Activated CD4-positive, alpha-beta T cell treated with anti-CD3 and anti-CD28 coated beads for 36 hours (primary cell): ENCODE data around the gene ADAMTS17. TPM values are rescaled to one million over a fixed set of nuclear protein-coding genes. Genes with fewer than 3 reads are reported as not detected.

Experiments
- ATAC-seq: fragments of 200-7000 bp; cut with Tn5 transposase; one replicate; pipeline ENCODE4 v1.10.0; 2021; ENCODE audit warnings: mild to moderate bottlenecking, moderate library complexity
- CTCF ChIA-PET: fragments of 350-600 bp; sonication (Branson Sonifier 250); formaldehyde crosslinking; loops from one replicate; lab custom pipeline; 2021; ENCODE audit warnings: antibody characterized with exemption; lab: Charles Lee
- POLR2A ChIA-PET: fragments of 350-600 bp; sonication (Branson Sonifier 250); formaldehyde crosslinking; loops from one replicate; lab custom pipeline; 2021; ENCODE audit warnings: antibody characterized with exemption, inconsistent platforms; lab: Charles Lee
- DNase-seq: peaks from one replicate; pipeline ENCODE4 v3.0.0-alpha.2; 2020
- H3K27ac Mint-ChIP-seq: one replicate; pipeline ENCODE4 v1.8.0; 2021; ENCODE audit warnings: mixed read lengths
- H3K27me3 Mint-ChIP-seq: one replicate; pipeline ENCODE4 v1.8.0; 2021; ENCODE audit warnings: mixed read lengths
- H3K36me3 Mint-ChIP-seq: one replicate; pipeline ENCODE4 v1.8.0; 2021; ENCODE audit warnings: low read depth, mixed read lengths
- H3K4me1 Mint-ChIP-seq: one replicate; pipeline ENCODE4 v1.8.0; 2021; ENCODE audit warnings: mixed read lengths
- H3K4me3 Mint-ChIP-seq: one replicate; pipeline ENCODE4 v1.8.0; 2021; ENCODE audit warnings: mild to moderate bottlenecking, moderate library complexity, mixed read lengths
- H3K9me3 Mint-ChIP-seq: one replicate; pipeline ENCODE4 v1.8.0; 2021; ENCODE audit warnings: low read depth, mixed read lengths
- intact Hi-C, 2 experiments: fragments of 100-400 bp; cut with DNase I in 1 of 2; cut with micrococcal nuclease in 1 of 2; formaldehyde crosslinking; loops; one replicate each; pipeline versions ENCODE4 v1.14.2 to v1.15.1; 2022 to 2024; cut with DNase I, micrococcal nuclease
- total RNA-seq, 2 experiments: library from RNA; stranded (reverse); gene quantifications; one replicate each; pipeline ENCODE4 v1.2.3, GENCODE V29; 2021

The ADAMTS17 gene
- total RNA-seq, 2 experiments from 2014 or later: 0.49 to 0.57 TPM

- intact Hi-C loops: loop anchor here in 1 of 2 experiments (10.0 kb wide), 1 partner anchor 219 kb away; no protein-coding TSS in a partner anchor
- ChIA-PET POLR2A (no interaction called here), CTCF (interaction anchor here (0.7 kb wide), 1 partner anchor 908 kb away, joined by 3 read pairs; no protein-coding TSS in a partner anchor)
- ATAC-seq (no peak), DNase-seq (no peak)
- Mint-ChIP-seq H3K27ac (no peak overlapping the region), H3K4me1 (peaks cover 33% of the 10 kb centered on the region), H3K27me3 (no peaks in the 10 kb centered on the region), H3K36me3 (peaks cover 11% of the 10 kb centered on the region), H3K4me3 (no peak overlapping the region), H3K9me3 (peaks cover 7% of the 10 kb centered on the region)
These were observed 226.1 kb downstream of the ADAMTS17 start for GRCh38 chr15:100115711-100116090.

GRCh38 chr15:100115066-100115710 lies 226.6 kb downstream of the ADAMTS17 start:
- peaks cover 38% of the 10 kb centered on the region for H3K4me1 Mint-ChIP-seq
- no peak overlapping the region for H3K27ac Mint-ChIP-seq
- intact Hi-C loops: loop anchor here in 1 of 2 experiments (10.0 kb wide), 1 partner anchor 220 kb away; no protein-coding TSS in a partner anchor
- no peaks in the 10 kb centered on the region for H3K27me3 Mint-ChIP-seq
- no peak overlapping the region for H3K4me3 Mint-ChIP-seq
- ChIA-PET CTCF (interaction anchor here (0.7 kb wide), 1 partner anchor 909 kb away, joined by 3 read pairs; no protein-coding TSS in a partner anchor), POLR2A (no interaction called here)
- ATAC-seq: no peak
- H3K9me3 Mint-ChIP-seq: peaks cover 3% of the 10 kb centered on the region
- H3K36me3 Mint-ChIP-seq: peaks cover 11% of the 10 kb centered on the region
- DNase-seq: no peak

- Mint-ChIP-seq H3K4me3 (no peak overlapping the region), H3K36me3 (peaks cover 7% of the 10 kb centered on the region), H3K9me3 (peaks cover 3% of the 10 kb centered on the region), H3K27me3 (no peaks in the 10 kb centered on the region), H3K27ac (peak overlapping the region; percentile 13), H3K4me1 (peaks cover 40% of the 10 kb centered on the region)
- intact Hi-C loops: loop anchor here in 1 of 2 experiments (10.0 kb wide), 1 partner anchor 220 kb away; no protein-coding TSS in a partner anchor
- POLR2A ChIA-PET: interaction anchor here (0.6 kb wide), 1 partner anchor 110 kb away, joined by 4 read pairs; no protein-coding TSS in a partner anchor
- DNase-seq (no peak), ATAC-seq (no peak)
- CTCF ChIA-PET: interaction anchor here (0.6 kb wide), 1 partner anchor 822 kb away, joined by 3 read pairs; no protein-coding TSS in a partner anchor
These were observed 227.2 kb downstream of the ADAMTS17 start for GRCh38 chr15:100114571-100114970.

GRCh38 chr15:100114100-100114499 lies 227.7 kb downstream of the ADAMTS17 start:
- intact Hi-C loops: loop anchor here in 1 of 2 experiments (10.0 kb wide), 1 partner anchor 221 kb away; no protein-coding TSS in a partner anchor
- peak; percentile 22 for DNase-seq
- H3K27me3 Mint-ChIP-seq: no peaks in the 10 kb centered on the region
- ChIA-PET CTCF (interaction anchor here (0.6 kb wide), 1 partner anchor 822 kb away, joined by 3 read pairs; no protein-coding TSS in a partner anchor), POLR2A (interaction anchor here (0.6 kb wide), 1 partner anchor 109 kb away, joined by 4 read pairs; no protein-coding TSS in a partner anchor)
- no peak for ATAC-seq
- no peak overlapping the region for H3K4me3 Mint-ChIP-seq
- H3K36me3 Mint-ChIP-seq: peaks cover 3% of the 10 kb centered on the region
- no peaks in the 10 kb centered on the region for H3K9me3 Mint-ChIP-seq
- peaks cover 43% of the 10 kb centered on the region for H3K4me1 Mint-ChIP-seq
- H3K27ac Mint-ChIP-seq: peak overlapping the region; percentile 13

GRCh38 chr15:100113351-100114080 lies 228.3 kb downstream of the ADAMTS17 start:
- ChIA-PET CTCF (no interaction called here), POLR2A (interaction anchor here (0.5 to 0.6 kb wide), 3 partner anchors 109 to 1092 kb away, joined by 3 to 4 read pairs (median 4); no protein-coding TSS in a partner anchor)
- H3K27ac Mint-ChIP-seq: peak overlapping the region; percentile 48
- H3K27me3 Mint-ChIP-seq: no peaks in the 10 kb centered on the region
- DNase-seq (no peak), ATAC-seq (no peak)
- H3K4me3 Mint-ChIP-seq: no peak overlapping the region
- intact Hi-C loops: loop anchor here in 1 of 2 experiments (10.0 kb wide), 1 partner anchor 221 kb away; no protein-coding TSS in a partner anchor
- H3K36me3 Mint-ChIP-seq: peaks cover 1% of the 10 kb centered on the region
- H3K4me1 Mint-ChIP-seq: peaks cover 46% of the 10 kb centered on the region
- no peaks in the 10 kb centered on the region for H3K9me3 Mint-ChIP-seq

GRCh38 chr15:100112636-100113305 lies 229.0 kb downstream of the ADAMTS17 start:
- no peaks in the 10 kb centered on the region for H3K27me3 Mint-ChIP-seq
- no peaks in the 10 kb centered on the region for H3K36me3 Mint-ChIP-seq
- ChIA-PET POLR2A (interaction anchor here (0.6 kb wide), 1 partner anchor 1092 kb away, joined by 4 read pairs; no protein-coding TSS in a partner anchor), CTCF (interaction anchor here (0.7 to 0.9 kb wide), 2 partner anchors 67 to 226 kb away, joined by 3 read pairs; no protein-coding TSS in a partner anchor)
- H3K4me1 Mint-ChIP-seq: peaks cover 46% of the 10 kb centered on the region
- H3K27ac Mint-ChIP-seq: peak overlapping the region; percentile 99
- DNase-seq (no peak), ATAC-seq (no peak)
- H3K4me3 Mint-ChIP-seq: no peak overlapping the region
- no peaks in the 10 kb centered on the region for H3K9me3 Mint-ChIP-seq
- intact Hi-C loops: loop anchor here in 1 of 2 experiments (10.0 kb wide), 1 partner anchor 222 kb away; no protein-coding TSS in a partner anchor

GRCh38 chr15:100112061-100112420 lies 229.7 kb downstream of the ADAMTS17 start:
- CTCF ChIA-PET: interaction anchor here (0.7 to 1.6 kb wide), 3 partner anchors 67 to 239 kb away, joined by 3 to 4 read pairs (median 3); no protein-coding TSS in a partner anchor
- Mint-ChIP-seq H3K9me3 (no peaks in the 10 kb centered on the region), H3K27ac (peak overlapping the region; percentile 99), H3K4me3 (peak overlapping the region; percentile 23), H3K27me3 (no peaks in the 10 kb centered on the region), H3K36me3 (no peaks in the 10 kb centered on the region), H3K4me1 (peaks cover 46% of the 10 kb centered on the region)
- DNase-seq (no peak), ATAC-seq (no peak)
- intact Hi-C loops: loop anchor here in 1 of 2 experiments (10.0 kb wide), 1 partner anchor 223 kb away; no protein-coding TSS in a partner anchor
- POLR2A ChIA-PET: no interaction called here

GRCh38 chr15:100111125-100112060 lies 230.4 kb downstream of the ADAMTS17 start:
- peak; percentile 94 for ATAC-seq
- H3K9me3 Mint-ChIP-seq: no peaks in the 10 kb centered on the region
- H3K4me1 Mint-ChIP-seq: peaks cover 46% of the 10 kb centered on the region
- H3K36me3 Mint-ChIP-seq: no peaks in the 10 kb centered on the region
- intact Hi-C loops: loop anchor here (1.0 to 10.0 kb wide), 3 partner anchors 183 to 485 kb away; no protein-coding TSS in a partner anchor
- no peaks in the 10 kb centered on the region for H3K27me3 Mint-ChIP-seq
- ChIA-PET POLR2A (interaction anchor here (0.6 kb wide), 1 partner anchor 390 kb away, joined by 3 read pairs; no protein-coding TSS in a partner anchor), CTCF (interaction anchor here (0.8 to 1.6 kb wide), 2 partner anchors 21 to 239 kb away, joined by 3 to 4 read pairs; no protein-coding TSS in a partner anchor)
- peak overlapping the region; percentile 99 for H3K27ac Mint-ChIP-seq
- peak; percentile 74 for DNase-seq
- peak overlapping the region; percentile 23 for H3K4me3 Mint-ChIP-seq

GRCh38 chr15:100109486-100110035 lies 232.2 kb downstream of the ADAMTS17 start:
- CTCF ChIA-PET: interaction anchor here (0.5 to 0.8 kb wide), 3 partner anchors 58 to 238 kb away, joined by 3 read pairs; no protein-coding TSS in a partner anchor
- no peak for ATAC-seq
- intact Hi-C loops: loop anchor here (2.0 to 10.0 kb wide), 2 partner anchors 181 to 225 kb away; no protein-coding TSS in a partner anchor
- H3K9me3 Mint-ChIP-seq: no peaks in the 10 kb centered on the region
- no peaks in the 10 kb centered on the region for H3K27me3 Mint-ChIP-seq
- peaks cover 43% of the 10 kb centered on the region for H3K4me1 Mint-ChIP-seq
- DNase-seq: no peak
- H3K36me3 Mint-ChIP-seq: no peaks in the 10 kb centered on the region
- no peak overlapping the region for H3K4me3 Mint-ChIP-seq
- POLR2A ChIA-PET: no interaction called here
- no peak overlapping the region for H3K27ac Mint-ChIP-seq
